ENCODE results near the gene LIPI. TPM values are rescaled to one million over a fixed set of nuclear protein-coding genes. Genes with fewer than 3 reads are reported as not detected.

The LIPI gene
- total RNA-seq, 1 experiment from 2014 or later, result not detected

GRCh38 chr21:14096172-14096571 is 114.6 kb downstream of the LIPI start:
- Histone ChIP-seq H3K27ac (ENCODE audit: insufficient read length, low read depth, low read length) (no peak overlapping the region), H3K27me3 (ENCODE audit: insufficient read depth, low read length) (no peaks in the 10 kb centered on the region), H3K4me1 (ENCODE audit: insufficient read depth, low read length) (no peaks in the 10 kb centered on the region), H4K5ac (ENCODE audit: insufficient read length, low read depth, low read length) (no peak overlapping the region), H3K4me2 (ENCODE audit: insufficient read depth, insufficient read length, low read length) (no peak overlapping the region), H3K79me1 (ENCODE audit: insufficient read depth, low read depth, low read length, poor library complexity, severe bottlenecking) (no peaks in the 10 kb centered on the region), H3K9ac (ENCODE audit: extremely low read depth, insufficient read length, low read length) (no peak overlapping the region), H4K20me1 (ENCODE audit: control insufficient read depth, insufficient read depth, insufficient read length) (no peaks in the 10 kb centered on the region), H2AK5ac (ENCODE audit: insufficient read length, low read length) (no peak overlapping the region), H2BK12ac (ENCODE audit: insufficient read length, low read depth, low read length) (no peak overlapping the region), H2AFZ (ENCODE audit: low read length) (no peak overlapping the region), H3K4ac (ENCODE audit: low read depth, low read length) (no peak overlapping the region), H3K79me2 (ENCODE audit: insufficient read depth, low read length) (no peaks in the 10 kb centered on the region), H3K56ac (ENCODE audit: insufficient read length, low read depth, low read length) (no peak overlapping the region), H2BK5ac (ENCODE audit: insufficient read length, low read length) (no peak overlapping the region), H2BK120ac (ENCODE audit: low read depth, low read length, poor library complexity, severe bottlenecking) (no peak overlapping the region), H3K14ac (ENCODE audit: insufficient read depth, low read length) (no peak overlapping the region), H4K8ac (replicated peaks; ENCODE audit: insufficient read length, low read depth, low read length) (no peak overlapping the region), H2BK15ac (ENCODE audit: low read depth, low read length) (no peak overlapping the region), H3K23ac (ENCODE audit: insufficient read length, low read depth, low read length) (no peak overlapping the region), H3K18ac (ENCODE audit: insufficient read length, low read depth, low read length) (no peak overlapping the region), H3T11ph (ENCODE audit: low read length) (no peak overlapping the region), H3K9me3 (ENCODE audit: control insufficient read depth, low read depth, low read length) (no peaks in the 10 kb centered on the region), H3K23me2 (ENCODE audit: insufficient read length, low read depth, low read length, poor library complexity, severe bottlenecking) (no peaks in the 10 kb centered on the region), H4K91ac (ENCODE audit: insufficient read length, low read depth, low read length) (no peak overlapping the region), H2BK20ac (ENCODE audit: low read depth, low read length, poor library complexity, severe bottlenecking) (no peak overlapping the region)
- Mint-ChIP-seq H3K9me3 (peaks cover 59 to 63% of the 10 kb centered on the region in 2 experiments), H3K4me3 (no peak overlapping the region), H3K36me3 (ENCODE audit: insufficient read depth in 1 of 3, low read depth in 3 of 3) (peaks cover 25 to 30% (median 27%) of the 10 kb centered on the region in 3 experiments), H3K27ac (no peak overlapping the region), H3K27me3 (ENCODE audit: low read depth) (no peaks in the 10 kb centered on the region; the same call in 1 of the 2 replicates), H3K4me1 (peaks cover 6 to 9% of the 10 kb centered on the region in 2 experiments; a peak in 3 of 4 replicates)
- TF ChIP-seq, protein P1, sequence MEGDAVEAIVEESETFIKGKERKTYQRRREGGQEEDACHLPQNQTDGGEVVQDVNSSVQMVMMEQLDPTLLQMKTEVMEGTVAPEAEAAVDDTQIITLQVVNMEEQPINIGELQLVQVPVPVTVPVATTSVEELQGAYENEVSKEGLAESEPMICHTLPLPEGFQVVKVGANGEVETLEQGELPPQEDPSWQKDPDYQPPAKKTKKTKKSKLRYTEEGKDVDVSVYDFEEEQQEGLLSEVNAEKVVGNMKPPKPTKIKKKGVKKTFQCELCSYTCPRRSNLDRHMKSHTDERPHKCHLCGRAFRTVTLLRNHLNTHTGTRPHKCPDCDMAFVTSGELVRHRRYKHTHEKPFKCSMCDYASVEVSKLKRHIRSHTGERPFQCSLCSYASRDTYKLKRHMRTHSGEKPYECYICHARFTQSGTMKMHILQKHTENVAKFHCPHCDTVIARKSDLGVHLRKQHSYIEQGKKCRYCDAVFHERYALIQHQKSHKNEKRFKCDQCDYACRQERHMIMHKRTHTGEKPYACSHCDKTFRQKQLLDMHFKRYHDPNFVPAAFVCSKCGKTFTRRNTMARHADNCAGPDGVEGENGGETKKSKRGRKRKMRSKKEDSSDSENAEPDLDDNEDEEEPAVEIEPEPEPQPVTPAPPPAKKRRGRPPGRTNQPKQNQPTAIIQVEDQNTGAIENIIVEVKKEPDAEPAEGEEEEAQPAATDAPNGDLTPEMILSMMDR (conservative IDR thresholded peaks at IDR 0.05), result no peak
- WGBS (ENCODE audit: extremely low coverage, insufficient read length, low lambda C conversion rate), result no CpG with 5 or more reads among the region's 4 CpGs
- DNase-seq, result no peak
